Loucy (cell line): ENCODE results near the gene ZNF43.

Experiments
- EZH2phosphoT487 ChIP-seq: fragments of 200-600 bp; IDR thresholded peaks from 2 replicates; pipeline ENCODE4 v1.6.1; 2018; ENCODE audit warnings: antibody characterized with exemption, mild to moderate bottlenecking, moderate library complexity, borderline replicate concordance
- TF ChIP-seq, protein P1 (sequence below): fragments of 200-600 bp; sonication (generic); conservative IDR thresholded peaks from 2 replicates; pipeline ENCODE4 v1.5.1; 2014; ENCODE audit warnings: mild to moderate bottlenecking, antibody characterized with exemption, low read length

GRCh38 chr19:21758296-21758695 lies 77.7 kb downstream of the ZNF43 start:
- no peak for TF ChIP-seq EZH2phosphoT487
- TF ChIP-seq, protein P1, sequence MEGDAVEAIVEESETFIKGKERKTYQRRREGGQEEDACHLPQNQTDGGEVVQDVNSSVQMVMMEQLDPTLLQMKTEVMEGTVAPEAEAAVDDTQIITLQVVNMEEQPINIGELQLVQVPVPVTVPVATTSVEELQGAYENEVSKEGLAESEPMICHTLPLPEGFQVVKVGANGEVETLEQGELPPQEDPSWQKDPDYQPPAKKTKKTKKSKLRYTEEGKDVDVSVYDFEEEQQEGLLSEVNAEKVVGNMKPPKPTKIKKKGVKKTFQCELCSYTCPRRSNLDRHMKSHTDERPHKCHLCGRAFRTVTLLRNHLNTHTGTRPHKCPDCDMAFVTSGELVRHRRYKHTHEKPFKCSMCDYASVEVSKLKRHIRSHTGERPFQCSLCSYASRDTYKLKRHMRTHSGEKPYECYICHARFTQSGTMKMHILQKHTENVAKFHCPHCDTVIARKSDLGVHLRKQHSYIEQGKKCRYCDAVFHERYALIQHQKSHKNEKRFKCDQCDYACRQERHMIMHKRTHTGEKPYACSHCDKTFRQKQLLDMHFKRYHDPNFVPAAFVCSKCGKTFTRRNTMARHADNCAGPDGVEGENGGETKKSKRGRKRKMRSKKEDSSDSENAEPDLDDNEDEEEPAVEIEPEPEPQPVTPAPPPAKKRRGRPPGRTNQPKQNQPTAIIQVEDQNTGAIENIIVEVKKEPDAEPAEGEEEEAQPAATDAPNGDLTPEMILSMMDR = peak; percentile 57
